ENCODE data around the gene CDH12.

DNA sequence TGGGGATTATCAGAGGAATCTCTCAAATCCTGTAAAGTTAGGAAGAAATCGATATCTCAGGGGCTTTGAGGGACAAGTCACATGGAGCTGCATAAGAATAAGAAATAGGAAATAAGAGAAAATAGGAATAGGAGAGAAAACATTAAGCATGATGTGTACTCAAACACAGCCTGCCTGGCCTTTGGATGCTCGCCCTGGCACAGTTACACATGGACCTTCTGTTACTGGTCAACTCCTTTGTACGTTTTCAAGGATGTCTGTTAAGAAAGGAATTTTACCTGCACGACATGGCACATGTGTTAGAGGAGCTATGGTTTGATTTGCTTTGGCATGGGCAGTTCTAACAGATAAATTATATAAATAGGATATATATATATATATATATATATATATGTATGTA, 321.2 kb downstream of the CDH12 start:
- no peak for TF ChIP-seq GATA2 (IDR thresholded peaks at IDR 0.05; ENCODE audit: low read depth, low read length)
- no peak for TF ChIP-seq GATA3 (IDR thresholded peaks at IDR 0.05; ENCODE audit: low read depth, low read length)

Measured in SH-SY5Y (cell line).